ENCODE data around the gene SSR3.
A peak's percentile ranks its signal among the peaks of the same experiment; 100 is the strongest.
"Not testable (repeated sequence)": the region's sequence is repeated elsewhere in the genome, so short reads cannot be mapped to it uniquely, and the experiment has no call there.

SSR3 gene

DNA sequence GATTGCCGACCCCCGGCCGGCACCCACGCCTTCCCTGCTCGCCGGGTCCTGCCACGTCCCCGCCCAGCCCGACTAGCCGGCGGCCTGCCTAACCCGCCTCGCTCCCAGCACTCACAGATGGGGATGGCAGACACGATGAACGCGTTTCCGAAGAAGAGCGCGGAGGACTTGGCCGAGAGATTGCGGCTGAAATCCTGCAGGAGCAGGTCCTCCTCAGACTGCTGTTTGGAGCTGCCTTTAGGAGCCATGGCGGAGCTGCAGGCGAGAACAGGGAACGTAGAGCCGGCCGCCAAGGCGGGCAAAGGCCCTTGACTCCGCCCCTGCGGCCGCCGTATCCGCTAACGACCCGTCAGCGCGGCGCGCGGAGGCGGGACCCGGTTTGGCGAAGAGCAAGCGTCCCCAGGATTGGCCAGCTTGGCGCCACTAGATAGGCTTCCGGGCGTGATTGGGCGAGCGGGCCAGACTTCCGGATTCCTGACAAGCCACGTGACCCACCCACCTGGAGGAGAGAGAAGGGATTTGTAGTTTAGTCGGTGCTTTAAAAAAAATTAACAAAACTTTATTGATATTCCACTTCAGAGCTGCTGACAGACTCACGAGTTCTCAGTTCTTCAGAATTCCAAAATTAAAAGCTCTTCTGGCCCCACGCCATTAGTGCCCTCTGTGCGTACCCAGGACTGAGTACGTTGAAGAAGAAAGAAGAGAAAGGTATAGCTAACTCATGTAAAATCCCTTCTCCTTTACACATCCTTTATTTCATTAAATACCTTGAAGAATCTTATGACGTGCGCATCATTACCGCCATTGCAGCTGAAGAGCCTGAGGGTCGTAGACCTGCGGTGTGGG is at the start of gene SSR3:
Gene SSR3, minus strand, starts transcription at position 276 of the 846 bp plus-strand sequence. Its CDS starts 28 bp downstream, at position 248.
- peak; percentile 99 for DNase-seq (ENCODE audit: low read depth)

DNA sequence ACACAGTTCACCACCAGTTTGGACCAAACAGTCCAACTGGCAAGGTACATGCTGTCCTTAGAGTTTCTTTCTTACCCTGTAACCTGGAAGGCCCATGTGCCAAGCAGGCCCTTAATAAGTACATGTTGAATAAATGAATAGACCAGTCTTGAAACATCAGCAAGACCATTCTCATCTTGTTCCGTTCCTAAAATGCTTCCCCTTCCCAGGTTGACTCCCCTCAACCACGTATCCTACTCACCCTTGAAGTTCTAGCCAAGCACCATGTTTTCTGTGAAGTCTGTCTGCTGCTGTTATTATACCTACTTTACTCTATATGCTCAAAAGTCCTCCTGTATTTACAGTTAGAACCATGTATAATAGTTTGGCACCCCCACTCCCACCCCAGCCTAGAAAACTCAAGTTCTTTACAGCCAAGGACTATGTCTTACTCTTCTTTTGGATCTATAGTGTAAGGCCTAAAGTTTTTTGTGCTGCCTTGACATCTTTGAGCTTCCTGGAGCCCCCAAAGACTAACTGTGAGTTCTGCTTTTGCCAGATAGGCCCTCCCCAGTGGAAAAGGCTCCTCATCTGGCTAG is 49.2 kb upstream of the SSR3 start:
- DNase-seq (ENCODE audit: low read depth): no peak

DNA sequence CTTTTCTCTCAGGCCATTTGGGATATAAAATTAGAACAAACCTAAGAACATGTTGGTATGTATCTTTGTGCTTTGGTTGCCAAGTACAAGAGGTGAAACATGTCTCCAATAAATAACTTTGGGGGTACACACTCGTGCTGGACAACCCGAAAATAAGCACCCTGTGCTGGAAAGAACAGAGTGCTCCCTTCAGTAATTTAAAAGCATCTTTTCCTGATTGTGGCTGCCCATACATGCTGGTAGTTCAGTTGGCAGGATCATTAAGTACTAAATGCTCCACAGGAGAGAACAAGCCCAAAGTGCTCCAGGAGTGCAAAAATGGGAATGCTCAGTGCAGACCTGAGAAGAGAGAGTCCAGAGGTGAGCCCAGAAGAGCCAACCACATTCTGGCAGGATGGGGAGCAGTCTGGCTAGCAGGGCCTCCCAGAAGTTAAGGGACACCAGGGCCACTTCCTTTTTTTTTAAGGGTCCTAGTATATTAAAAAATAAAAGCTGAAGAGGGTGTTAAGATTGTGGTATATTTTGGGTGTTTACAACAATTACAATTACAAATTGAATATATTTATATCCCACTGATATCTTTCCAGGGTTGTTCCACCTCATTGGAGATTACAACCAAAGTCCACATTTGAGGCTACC is 48.6 kb upstream of the SSR3 start:
- DNase-seq (ENCODE audit: low read depth): no peak

DNA sequence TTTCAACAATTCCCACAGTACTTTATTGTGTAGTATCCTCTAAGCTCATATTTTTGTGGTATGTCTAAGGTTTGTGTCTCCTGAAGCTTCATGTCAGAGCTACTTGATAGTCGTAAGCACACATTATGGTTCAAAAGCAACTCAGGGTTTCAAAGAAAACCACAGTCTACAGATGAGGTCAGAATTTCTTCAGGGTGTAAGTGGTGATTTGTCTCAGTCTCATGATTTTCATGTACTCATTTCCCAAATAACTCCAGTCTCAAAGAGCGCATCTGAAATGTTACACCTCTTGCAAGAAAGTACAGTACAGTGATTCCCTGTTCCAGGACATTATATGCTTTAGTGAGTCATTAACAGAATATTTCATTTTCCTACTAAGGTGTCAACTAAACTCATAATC is 47.5 kb upstream of the SSR3 start:
- no peak for DNase-seq (ENCODE audit: low read depth)

DNA sequence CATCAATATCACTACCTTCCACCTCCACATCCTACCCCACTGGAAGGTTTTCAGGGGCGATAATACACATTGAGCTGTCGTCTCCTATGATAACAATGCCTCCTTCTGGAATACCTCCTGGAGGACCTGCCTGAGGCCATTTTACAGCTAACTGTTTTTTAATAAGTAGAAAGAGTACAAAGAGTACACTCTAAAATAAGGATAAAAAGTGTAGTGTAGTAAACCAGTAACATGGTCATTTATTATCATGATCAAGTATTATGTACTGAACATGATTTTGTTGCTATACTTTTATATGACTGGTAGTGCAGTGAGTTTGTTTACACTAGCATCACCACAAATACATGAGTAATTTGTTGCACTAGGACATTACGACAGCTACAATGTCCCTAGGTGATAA is 46.6 kb upstream of the SSR3 start:
- no peak for DNase-seq (ENCODE audit: low read depth)

DNA sequence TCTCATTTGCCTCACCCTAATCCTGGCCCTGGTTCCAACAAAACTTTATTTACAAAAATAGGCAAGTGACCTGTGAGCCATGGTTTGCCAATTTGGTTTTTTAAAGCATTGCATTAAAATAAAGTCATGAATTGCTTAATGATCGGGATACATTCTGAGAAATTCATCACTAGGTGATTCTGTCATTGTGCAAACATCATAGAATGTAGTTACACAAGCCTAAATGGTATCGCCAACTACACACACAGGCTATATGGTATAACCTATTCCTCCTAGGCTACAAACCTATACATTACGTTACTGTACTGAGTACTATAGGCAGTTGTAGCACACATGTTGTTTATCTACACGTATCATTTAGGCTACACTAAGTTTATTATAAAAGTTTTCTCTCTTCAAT is 45.9 kb upstream of the SSR3 start:
- no peak for DNase-seq (ENCODE audit: low read depth)

DNA sequence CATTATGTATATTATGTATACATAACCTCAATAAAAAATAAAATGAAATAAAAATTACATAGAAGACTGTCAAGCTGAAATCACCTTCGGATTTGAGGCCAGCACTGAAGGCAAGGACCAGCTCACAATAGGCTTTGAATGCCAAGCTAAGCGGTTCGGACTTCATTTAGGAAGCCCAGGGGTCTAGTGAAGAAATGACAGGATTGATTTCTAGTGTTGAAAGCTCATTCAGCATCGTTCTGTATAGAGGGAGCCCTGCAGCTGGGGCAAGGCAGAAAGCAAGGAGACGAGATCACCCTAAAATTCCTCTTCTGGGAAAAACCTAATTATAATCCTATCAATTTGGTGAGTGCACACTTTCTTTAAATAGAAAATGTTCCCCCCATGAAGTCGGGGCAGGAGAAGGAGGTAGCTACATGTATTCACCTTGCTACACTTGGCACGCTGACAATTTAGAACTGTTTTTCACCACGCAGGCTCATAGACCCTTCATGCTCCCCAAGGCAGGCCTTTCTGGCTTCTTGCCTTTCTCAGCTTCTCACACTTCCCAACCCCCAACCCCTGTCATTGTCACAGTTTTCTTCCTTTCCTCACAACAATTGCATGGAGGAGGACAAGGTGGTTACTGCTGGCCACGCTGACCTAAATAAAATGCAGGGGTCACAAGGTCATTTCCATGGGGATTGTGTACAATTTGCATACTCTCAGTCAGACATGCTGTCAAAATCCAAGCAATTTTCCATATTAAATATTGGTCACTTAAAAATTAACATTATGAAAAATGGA is 44.4 kb upstream of the SSR3 start:
- DNase-seq (ENCODE audit: low read depth): no peak

DNA sequence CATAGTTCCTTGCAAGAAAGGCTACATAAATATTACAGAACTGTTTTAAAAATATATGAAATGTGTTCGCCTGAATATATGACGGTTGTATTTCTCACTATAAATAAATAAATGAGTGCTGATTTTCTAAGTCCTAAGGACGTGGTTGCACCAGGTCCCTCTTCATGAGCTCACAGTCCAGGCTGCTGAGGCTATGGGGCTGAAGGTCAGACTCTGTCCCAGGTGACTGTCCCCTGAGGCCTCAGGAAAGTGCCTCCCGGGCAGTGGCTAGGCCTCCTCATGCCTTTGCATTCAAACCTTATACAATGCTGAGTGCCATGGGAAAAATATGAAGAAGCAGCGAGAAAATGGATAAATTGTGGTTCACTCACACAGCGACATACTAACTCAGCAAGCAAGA is 43.5 kb upstream of the SSR3 start:
- DNase-seq (ENCODE audit: low read depth): no peak

DNA sequence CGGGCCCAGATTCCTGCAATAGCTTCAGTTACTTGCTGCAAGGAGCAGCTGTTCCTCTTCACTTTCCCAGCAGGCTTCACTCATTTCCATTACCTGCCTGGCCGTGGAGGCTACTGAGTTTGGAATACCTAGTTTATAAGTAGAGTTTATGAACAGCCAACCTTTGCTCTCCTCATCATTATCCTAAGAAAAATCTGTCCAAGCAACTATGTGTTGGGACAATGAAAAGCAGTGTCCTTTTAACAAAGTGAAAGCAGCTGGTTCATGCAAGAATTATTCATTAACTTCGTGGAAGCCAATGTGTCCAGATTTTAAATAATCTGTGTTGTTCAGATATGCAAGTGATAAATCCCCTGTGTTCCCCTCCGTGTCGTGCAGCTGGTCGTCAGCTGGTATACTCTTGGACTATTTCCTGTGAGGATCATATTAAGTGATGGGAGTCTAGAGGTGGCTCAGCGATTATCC is 39.3 kb upstream of the SSR3 start:
- DNase-seq (ENCODE audit: low read depth): no peak

DNA sequence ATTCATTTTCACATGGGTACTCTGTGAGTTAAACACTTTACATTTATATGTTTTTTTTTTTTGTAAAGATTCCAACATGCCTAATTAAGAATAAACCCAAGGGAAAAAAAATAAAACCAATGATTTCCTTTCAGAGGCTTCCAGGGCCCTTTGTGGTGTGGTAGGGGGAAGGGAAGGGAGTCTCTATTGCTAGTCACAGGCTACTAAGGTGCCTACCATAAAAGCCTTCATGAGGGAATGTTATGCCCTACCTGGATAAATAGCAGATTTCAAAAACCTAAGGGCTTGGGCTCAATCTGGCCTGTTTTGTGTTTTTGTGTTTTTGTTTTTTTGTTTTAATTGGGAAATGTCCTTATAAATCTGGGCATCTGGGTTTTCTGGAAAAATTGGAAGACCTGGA is 38.9 kb upstream of the SSR3 start:
- no peak for DNase-seq (ENCODE audit: low read depth)

DNA sequence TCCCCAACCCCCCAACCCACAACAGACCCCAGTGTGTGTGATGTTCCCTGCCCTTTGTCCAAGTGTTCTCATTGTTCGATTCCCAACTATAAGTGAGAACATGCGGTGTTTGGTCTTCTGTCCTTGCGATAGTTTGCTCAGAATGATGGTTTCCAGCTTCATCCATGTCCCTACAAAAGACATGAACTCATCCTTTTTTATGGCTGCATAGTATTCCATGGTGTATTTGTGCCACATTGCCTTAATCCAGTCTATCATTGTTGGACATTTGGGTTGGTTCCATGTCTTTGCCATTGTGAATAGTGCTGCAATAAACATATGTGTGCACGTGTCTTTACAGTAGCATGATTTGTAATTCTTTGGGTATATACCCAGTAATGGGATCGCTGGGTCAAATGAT is 34.9 kb upstream of the SSR3 start:
- DNase-seq (ENCODE audit: low read depth): not testable (repeated sequence)

DNA sequence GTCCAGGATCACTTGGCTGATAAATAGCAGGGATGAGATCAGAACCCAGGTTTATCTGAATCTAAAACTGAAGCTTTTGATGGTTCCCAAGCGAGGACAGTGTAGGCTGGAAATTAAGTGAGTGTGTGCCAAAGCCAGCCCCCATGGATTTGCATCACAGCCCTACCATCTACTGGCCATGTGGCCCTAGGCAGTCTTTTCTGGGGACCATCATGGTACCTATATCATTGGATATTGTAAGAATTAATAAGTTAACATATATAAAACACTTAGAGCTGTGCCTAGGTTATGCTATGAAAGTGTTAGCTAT is 32.8 kb upstream of the SSR3 start:
- no peak for DNase-seq (ENCODE audit: low read depth)

DNA sequence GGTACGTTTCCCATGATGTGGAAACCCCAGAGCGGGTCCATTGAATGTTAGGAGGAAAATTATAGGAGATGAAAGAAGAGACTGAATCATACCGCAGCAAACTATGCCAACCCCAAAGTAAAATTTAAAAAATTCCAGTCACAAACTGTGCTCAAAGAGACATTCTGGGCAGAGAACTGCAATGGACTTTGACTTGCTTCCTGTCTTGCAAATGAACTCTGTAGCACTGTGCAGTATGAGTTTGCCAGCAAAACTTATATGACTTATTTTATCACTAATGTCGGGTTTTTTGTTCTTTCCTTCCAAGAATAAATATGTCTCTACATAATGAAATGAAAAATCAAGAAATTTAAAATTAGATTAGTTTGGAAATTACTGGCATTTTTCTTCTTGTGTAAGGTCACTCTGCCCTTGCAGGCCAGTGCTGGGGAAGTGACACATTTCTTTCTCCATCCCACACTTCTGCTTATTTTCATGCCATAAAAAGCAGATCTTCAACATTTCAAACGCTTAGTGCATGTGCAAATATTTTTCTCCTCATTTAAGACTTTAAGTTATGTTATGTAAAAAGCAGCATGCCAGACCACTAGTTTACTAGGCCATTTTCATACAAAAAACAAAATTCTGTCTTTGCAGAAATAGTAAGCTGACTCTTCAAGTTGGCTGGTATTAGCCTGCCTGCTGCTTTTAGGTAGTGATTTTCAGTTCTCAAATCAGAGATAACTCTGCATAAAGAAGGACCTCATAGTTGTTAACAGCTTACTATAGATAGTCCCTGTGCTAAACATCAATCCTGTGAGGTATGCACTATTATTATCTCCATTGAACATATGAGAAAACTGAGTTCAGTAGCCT is 32.2 kb upstream of the SSR3 start:
- no peak for DNase-seq (ENCODE audit: low read depth)

DNA sequence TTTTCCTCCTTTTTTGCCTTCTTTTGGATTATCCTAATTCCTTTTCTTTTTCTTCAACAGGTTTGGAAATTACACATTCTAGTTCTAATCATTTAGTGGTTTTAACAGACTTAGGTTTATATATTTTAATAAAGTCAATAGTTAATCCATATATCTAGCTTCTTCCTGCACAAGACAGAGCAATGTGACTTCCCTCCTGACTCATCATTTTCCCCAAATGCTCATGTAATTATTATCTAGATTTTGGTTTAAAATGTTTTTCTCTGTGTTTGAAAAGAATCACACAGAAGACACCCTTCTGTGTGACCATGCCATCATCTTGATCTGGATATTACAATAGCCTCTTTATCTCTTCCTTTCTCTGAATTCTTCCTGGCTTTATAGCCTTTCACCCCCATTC is 28.6 kb upstream of the SSR3 start:
- DNase-seq (ENCODE audit: low read depth): no peak

DNA sequence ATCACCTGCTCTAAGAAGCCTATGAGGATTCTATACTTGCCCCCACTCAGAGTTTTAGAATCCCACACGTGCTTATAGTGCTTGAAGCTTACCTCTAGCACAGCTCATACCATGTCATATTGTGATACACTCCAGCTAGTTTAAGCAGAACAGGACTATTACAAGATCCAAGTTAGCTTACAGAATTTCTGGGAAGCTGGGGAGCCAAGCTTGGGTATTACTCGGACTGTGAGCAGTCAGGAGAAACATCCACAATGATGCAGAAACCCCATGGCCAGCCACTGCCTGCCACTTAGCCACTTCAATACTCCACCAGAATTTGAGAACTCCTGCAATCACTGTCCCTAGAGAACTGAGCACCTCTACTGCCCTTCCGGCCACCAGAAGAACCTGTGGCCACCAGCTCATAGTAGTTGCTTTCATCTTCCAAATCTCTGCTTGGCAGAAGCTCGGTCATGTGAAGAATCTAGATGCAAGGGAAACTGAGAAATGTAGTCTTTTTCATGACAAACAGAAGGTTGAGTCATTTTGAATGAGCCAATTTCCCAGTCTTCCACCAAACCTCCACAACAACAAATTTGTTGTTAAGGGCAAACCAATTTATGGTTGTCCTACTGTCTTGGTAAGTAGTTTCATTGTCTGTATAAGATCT is 27.7 kb upstream of the SSR3 start:
- no peak for DNase-seq (ENCODE audit: low read depth)

DNA sequence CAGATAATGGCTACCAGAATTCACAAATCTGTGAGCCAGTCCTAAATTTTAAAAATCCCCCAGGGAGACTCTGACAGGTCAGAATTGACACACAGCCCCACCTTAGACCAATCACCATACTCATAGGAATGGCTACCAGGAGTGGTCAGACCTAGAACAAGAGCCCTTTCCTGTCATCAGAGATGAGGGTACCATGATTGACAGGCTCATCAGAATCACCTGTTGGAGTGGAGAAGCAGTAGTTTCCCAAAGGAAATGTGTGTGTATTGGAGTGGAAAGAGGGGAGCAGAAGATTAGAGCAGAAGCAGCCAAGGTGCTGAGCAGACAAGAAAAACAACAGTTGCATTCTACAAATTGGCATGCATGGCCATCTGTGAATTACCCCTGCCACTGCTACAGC is 27.0 kb upstream of the SSR3 start:
- no peak for DNase-seq (ENCODE audit: low read depth)

DNA sequence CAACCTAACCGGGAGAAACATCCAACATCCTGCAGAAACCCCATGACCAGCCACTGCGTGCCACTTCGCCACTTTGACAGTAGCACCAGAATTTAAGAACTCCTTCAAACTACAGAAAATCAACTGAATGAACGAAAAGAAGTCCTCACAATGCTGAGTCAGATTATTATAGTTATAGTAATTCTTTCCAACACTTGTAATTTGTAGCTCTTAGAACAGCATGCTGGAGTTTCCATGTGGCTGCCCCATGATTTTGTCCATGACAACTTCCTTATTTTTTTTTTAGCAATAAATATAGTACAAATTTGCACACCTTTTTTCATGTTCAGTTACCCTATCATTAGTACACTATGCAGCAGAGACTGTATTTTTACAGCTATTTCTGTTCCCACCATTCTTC is 26.1 kb upstream of the SSR3 start:
- no peak for DNase-seq (ENCODE audit: low read depth)

DNA sequence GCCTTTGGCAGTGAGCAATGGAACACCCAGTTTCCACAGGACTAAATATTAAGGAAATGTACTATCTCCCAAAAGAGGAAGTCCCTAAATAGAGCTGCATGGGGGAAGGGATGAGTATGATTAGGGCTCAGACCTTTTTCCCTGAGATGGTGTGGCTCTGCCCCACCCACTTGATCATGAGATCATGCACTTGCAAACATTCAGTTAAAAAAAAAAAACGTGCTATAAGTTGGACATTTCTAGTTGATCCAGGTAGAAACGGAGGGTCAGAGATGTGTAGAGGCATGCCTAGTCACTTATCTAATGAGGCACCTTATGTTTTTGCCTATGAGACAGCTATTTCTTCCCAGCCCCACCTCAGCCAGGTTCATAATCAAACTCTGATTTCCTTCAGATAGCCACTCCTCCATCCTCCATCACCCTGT is 24.5 kb upstream of the SSR3 start:
- no peak for DNase-seq (ENCODE audit: low read depth)

DNA sequence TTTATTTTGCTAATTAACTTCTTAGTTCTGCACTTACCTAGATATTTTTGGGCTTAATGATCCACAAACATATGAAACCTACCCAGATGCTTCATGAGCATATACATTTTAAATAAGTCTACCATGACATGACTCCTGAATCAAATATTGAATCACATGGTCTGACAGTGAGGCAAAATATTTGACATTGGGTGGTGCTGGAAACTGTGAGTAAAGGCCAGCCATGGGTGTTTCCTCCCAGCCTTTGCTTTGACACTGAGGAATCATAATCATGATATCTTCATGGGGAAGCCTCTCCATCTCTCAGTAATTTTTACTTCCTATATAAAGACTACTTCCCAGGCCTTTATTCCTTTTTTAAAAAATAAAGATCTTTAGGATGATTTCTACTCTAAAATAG is 22.8 kb upstream of the SSR3 start:
- DNase-seq (ENCODE audit: low read depth): peak; percentile 61

DNA sequence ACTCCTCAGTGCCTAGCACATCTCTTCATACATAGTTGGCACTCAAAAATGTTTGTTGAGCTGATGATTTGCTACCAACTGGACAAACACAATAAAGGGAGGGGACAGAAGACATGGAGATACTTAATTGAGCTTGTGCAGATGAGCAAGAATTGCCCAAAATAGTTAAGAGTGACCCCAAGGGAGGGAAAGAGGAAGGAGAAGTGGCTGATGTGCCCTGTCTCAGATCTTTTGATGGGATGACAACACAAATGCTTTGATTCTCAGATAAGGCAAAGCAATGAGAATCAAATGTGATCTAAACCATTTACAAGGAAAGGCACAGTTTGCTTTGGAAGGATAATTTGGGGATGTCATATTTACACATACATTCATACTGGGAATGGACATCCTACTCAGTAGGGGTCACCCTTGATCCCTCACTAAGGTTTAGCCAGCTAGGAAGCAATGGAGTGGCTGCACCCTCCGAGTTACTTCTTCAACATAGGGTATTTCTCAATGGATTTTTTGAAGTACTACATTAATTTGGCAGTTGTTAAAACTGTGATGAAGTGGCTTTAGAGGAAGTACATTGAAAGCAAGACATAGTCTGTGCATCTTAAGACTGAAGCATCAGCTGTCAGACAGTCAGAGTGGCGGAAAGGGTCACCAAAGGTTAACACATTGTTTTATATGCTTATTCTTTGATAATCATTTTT is 21.9 kb upstream of the SSR3 start:
- no peak for DNase-seq (ENCODE audit: low read depth)

DNA sequence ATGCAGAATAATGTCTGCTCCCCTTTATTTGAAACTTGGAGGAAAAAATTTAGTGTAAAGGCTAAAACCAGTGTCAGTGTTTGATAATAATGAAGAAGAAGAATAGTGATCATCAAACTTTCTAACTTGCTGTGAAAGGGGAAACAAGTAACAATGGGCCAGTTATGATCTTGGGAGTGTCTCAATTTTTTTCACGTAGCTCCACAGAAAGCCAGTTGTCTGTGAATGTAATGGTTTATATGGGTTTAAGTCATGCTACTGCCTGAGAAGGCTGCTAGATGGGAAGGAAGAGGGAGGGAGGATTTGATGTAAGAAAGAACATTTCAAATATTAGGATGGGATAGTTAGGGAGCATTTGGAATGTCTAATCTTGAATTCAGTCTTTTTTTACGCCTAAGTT is 21.1 kb upstream of the SSR3 start:
- no peak for DNase-seq (ENCODE audit: low read depth)

Data from stromal cell of bone marrow (primary cell).